ENCODE measurements around the gene ELOVL2. TPM values are rescaled to one million over a fixed set of nuclear protein-coding genes. Genes with fewer than 3 reads are reported as not detected.

Gene ELOVL2
- total and polyA plus RNA-seq, 7 donors = 0.34 to 0.93 (median 0.57) TPM

GRCh38 chr6:10970731-10971130 lies 73.4 kb downstream of the ELOVL2 start:
- TF ChIP-seq, protein P1, sequence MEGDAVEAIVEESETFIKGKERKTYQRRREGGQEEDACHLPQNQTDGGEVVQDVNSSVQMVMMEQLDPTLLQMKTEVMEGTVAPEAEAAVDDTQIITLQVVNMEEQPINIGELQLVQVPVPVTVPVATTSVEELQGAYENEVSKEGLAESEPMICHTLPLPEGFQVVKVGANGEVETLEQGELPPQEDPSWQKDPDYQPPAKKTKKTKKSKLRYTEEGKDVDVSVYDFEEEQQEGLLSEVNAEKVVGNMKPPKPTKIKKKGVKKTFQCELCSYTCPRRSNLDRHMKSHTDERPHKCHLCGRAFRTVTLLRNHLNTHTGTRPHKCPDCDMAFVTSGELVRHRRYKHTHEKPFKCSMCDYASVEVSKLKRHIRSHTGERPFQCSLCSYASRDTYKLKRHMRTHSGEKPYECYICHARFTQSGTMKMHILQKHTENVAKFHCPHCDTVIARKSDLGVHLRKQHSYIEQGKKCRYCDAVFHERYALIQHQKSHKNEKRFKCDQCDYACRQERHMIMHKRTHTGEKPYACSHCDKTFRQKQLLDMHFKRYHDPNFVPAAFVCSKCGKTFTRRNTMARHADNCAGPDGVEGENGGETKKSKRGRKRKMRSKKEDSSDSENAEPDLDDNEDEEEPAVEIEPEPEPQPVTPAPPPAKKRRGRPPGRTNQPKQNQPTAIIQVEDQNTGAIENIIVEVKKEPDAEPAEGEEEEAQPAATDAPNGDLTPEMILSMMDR (IDR thresholded peaks at IDR 0.05) = no peak
- H3K27ac ChIP-seq = no peak overlapping the region
- WGBS, 3 donors = 91 to 95% (median 92%) methylated on average over 3 of the region's 3 CpGs
- H3K36me3 ChIP-seq (ENCODE audit: insufficient read depth in 1 of 2, low read depth in 1 of 2) = no peaks in the 10 kb centered on the region
- no peaks in the 10 kb centered on the region for H3K9me3 ChIP-seq
- H3K4me3 ChIP-seq = no peak overlapping the region
- DNase-seq = no peak
- H3K4me1 ChIP-seq = no peaks in the 10 kb centered on the region
- H3K27me3 ChIP-seq (ENCODE audit: insufficient read depth in 3 of 3, low read length in 2 of 3) = no peaks in the 10 kb centered on the region
- intact Hi-C loops (cut with DNase I) = no loop called here
- ATAC-seq = no peak

DNA sequence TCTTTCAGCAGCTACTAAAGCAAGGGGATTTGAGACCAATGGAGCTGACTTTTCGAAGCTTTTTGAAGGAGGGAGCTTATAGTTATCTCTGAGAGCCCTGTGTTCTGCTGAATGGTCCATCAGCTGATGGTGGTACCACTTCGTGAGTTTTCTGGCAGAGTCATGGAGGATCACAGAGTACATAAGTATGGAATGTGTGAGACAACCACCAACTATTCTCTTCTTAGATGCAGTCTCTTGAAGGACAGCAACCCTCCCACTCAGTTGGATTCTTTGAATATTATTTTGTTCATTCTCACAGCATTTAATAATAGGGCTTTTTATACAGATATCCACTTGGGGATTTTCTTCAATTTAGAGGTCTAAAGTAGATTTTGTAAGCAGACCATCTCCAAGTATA lies 75.3 kb downstream of the ELOVL2 start:
- WGBS, 3 donors = 59 to 80% (median 62%) methylated on average over 2 of the region's 2 CpGs
- Histone ChIP-seq H3K27me3 (ENCODE audit: insufficient read depth in 3 of 3, low read length in 2 of 3) (no peaks in the 10 kb centered on the region), H3K36me3 (ENCODE audit: insufficient read depth in 1 of 2, low read depth in 1 of 2) (no peaks in the 10 kb centered on the region), H3K4me1 (no peaks in the 10 kb centered on the region), H3K4me3 (no peak overlapping the region), H3K9me3 (no peaks in the 10 kb centered on the region), H3K27ac (no peak overlapping the region)
- intact Hi-C loops (cut with DNase I) = no loop called here
- TF ChIP-seq, protein P1 (IDR thresholded peaks at IDR 0.05) = no peak
- no peak for DNase-seq
- no peak for ATAC-seq

DNA sequence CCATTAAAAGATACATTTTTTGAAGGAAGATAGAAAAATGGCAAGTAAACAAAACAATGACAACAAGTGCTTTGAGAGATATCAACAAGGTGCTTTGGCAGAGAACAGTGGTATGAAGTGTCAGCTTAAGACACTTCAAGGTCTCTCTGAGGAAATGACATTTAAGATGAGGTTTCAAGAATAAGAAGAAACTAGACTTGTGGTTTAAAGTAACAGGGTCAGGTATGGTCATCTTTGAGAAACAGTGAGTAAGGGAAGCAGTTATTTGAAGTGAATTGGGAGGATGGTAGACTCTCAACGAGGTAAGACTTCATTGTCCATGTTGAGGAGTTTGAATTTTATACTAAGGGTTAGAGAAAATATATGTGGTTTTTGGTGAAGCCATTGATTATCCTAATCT lies 79.4 kb downstream of the ELOVL2 start:
- Histone ChIP-seq H3K36me3 (ENCODE audit: insufficient read depth in 1 of 2, low read depth in 1 of 2) (no peaks in the 10 kb centered on the region), H3K4me3 (no peak overlapping the region), H3K9me3 (no peaks in the 10 kb centered on the region), H3K27me3 (ENCODE audit: insufficient read depth in 3 of 3, low read length in 2 of 3) (no peaks in the 10 kb centered on the region), H3K27ac (no peak overlapping the region), H3K4me1 (no peaks in the 10 kb centered on the region)
- DNase-seq (no peak), ATAC-seq (no peak)
- TF ChIP-seq, protein P1 (IDR thresholded peaks at IDR 0.05) = no peak
- intact Hi-C loops (cut with DNase I) = no loop called here
- 72 to 76% (median 73%) methylated on average over 1 of the region's 1 CpG for WGBS, 3 donors

GRCh38 chr6:10963113-10963512 lies 81.0 kb downstream of the ELOVL2 start:
- H3K36me3 ChIP-seq (ENCODE audit: insufficient read depth in 1 of 2, low read depth in 1 of 2) = no peaks in the 10 kb centered on the region
- H3K27ac ChIP-seq = no peak overlapping the region
- H3K27me3 ChIP-seq (ENCODE audit: insufficient read depth in 3 of 3, low read length in 2 of 3) = no peaks in the 10 kb centered on the region
- ATAC-seq (no peak), DNase-seq (no peak)
- H3K4me3 ChIP-seq = no peak overlapping the region
- no peaks in the 10 kb centered on the region for H3K4me1 ChIP-seq
- intact Hi-C loops (cut with DNase I) = no loop called here
- WGBS, 3 donors = 61 to 69% (median 64%) methylated on average over 2 of the region's 2 CpGs
- TF ChIP-seq, protein P1 (IDR thresholded peaks at IDR 0.05) = no peak
- no peaks in the 10 kb centered on the region for H3K9me3 ChIP-seq

DNA sequence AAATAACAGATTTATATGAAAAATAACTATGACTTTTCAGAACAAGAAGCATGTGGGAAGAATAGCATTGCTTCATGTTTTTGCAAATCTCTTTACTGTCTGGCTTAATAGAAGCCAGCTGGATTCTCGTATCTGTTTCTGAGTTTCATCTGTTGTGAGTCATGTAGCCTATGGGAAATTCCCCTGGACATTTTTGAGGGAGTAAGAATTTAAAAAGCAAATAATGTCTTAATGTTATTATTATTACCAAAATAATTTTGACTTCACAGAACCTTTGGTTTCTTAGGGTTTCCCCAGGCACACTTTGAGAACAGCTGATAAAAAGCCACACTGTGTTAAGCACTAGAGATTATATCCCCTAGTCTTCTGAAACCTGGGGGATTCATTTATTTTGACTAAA lies 81.4 kb downstream of the ELOVL2 start:
- Histone ChIP-seq H3K27ac (no peak overlapping the region), H3K4me1 (no peaks in the 10 kb centered on the region), H3K36me3 (ENCODE audit: insufficient read depth in 1 of 2, low read depth in 1 of 2) (no peaks in the 10 kb centered on the region), H3K9me3 (no peaks in the 10 kb centered on the region), H3K27me3 (ENCODE audit: insufficient read depth in 3 of 3, low read length in 2 of 3) (no peaks in the 10 kb centered on the region), H3K4me3 (no peak overlapping the region)
- ATAC-seq (no peak), DNase-seq (no peak)
- intact Hi-C loops (cut with DNase I) = no loop called here
- TF ChIP-seq, protein P1 (IDR thresholded peaks at IDR 0.05) = no peak
- WGBS, 3 donors = 18 to 34% (median 32%) methylated on average over 1 of the region's 1 CpG

Measured in psoas muscle (tissue), 8 donors.